Measurements from ENCODE around the gene YBX2. TPM values are rescaled to one million over a fixed set of nuclear protein-coding genes. Genes with fewer than 3 reads are reported as not detected.

The YBX2 gene
- total RNA-seq, 1 experiment from 2014 or later: 24.0 TPM

GRCh38 chr17:7251661-7252175 is 42.7 kb downstream of the YBX2 start, which contains the start of gene CTDNEP1:
TSS of gene CTDNEP1 (minus strand) at chr17:7251734. CDS start at chr17:7251296, 438 bp downstream.
- Histone ChIP-seq H3K18ac (ENCODE audit: insufficient read length, low read depth, low read length) (peak within 1 kb of the TSS; percentile 90), H3K9me3 (ENCODE audit: control insufficient read depth, low read depth, low read length) (no peaks in the 10 kb centered on the region), H2BK20ac (ENCODE audit: low read depth, low read length, poor library complexity, severe bottlenecking) (no peak within 1 kb of the TSS), H3K4ac (ENCODE audit: low read depth, low read length) (no peak within 1 kb of the TSS), H2BK15ac (ENCODE audit: low read depth, low read length) (no peak within 1 kb of the TSS), H4K91ac (ENCODE audit: insufficient read length, low read depth, low read length) (no peak within 1 kb of the TSS), H2AK5ac (ENCODE audit: insufficient read length, low read length) (no peak within 1 kb of the TSS), H3K79me1 (ENCODE audit: insufficient read depth, low read depth, low read length, poor library complexity, severe bottlenecking) (peaks cover 13% of the 10 kb centered on the region), H3K23ac (ENCODE audit: insufficient read length, low read depth, low read length) (no peak within 1 kb of the TSS), H3K27ac (ENCODE audit: insufficient read length, low read depth, low read length) (peak within 1 kb of the TSS; percentile 9), H3K14ac (ENCODE audit: insufficient read depth, low read length) (peak within 1 kb of the TSS; percentile 81), H4K20me1 (ENCODE audit: control insufficient read depth, insufficient read depth, insufficient read length) (no peaks in the 10 kb centered on the region), H3K79me2 (ENCODE audit: insufficient read depth, low read length) (peaks cover 24% of the 10 kb centered on the region; the same call in 1 of the 2 replicates), H3K4me2 (ENCODE audit: insufficient read depth, insufficient read length, low read length) (peak within 1 kb of the TSS; percentile 79), H4K8ac (replicated peaks; ENCODE audit: insufficient read length, low read depth, low read length) (no peak within 1 kb of the TSS), H3K27me3 (ENCODE audit: insufficient read depth, low read length) (no peaks in the 10 kb centered on the region), H3T11ph (ENCODE audit: low read length) (no peak within 1 kb of the TSS), H2BK5ac (ENCODE audit: insufficient read length, low read length) (no peak within 1 kb of the TSS), H2AFZ (ENCODE audit: low read length) (no peak within 1 kb of the TSS), H3K23me2 (ENCODE audit: insufficient read length, low read depth, low read length, poor library complexity, severe bottlenecking) (peaks cover 6% of the 10 kb centered on the region), H4K5ac (ENCODE audit: insufficient read length, low read depth, low read length) (no peak within 1 kb of the TSS), H2BK12ac (ENCODE audit: insufficient read length, low read depth, low read length) (no peak within 1 kb of the TSS), H3K9ac (ENCODE audit: extremely low read depth, insufficient read length, low read length) (peak within 1 kb of the TSS; percentile 81), H3K56ac (ENCODE audit: insufficient read length, low read depth, low read length) (no peak within 1 kb of the TSS), H3K4me1 (ENCODE audit: insufficient read depth, low read length) (no peaks in the 10 kb centered on the region; the same call in 1 of the 2 replicates), H2BK120ac (ENCODE audit: low read depth, low read length, poor library complexity, severe bottlenecking) (peak within 1 kb of the TSS; percentile 50)
- peak within 1 kb of the TSS; percentile 100 for H3K27ac Mint-ChIP-seq
- no peak for TF ChIP-seq CTCF (conservative IDR thresholded peaks at IDR 0.05)
- peak; percentile 100 for DNase-seq
- peak within 1 kb of the TSS; percentile 90 to 95 for H3K4me3 Mint-ChIP-seq
- H3K9me3 Mint-ChIP-seq: no peaks in the 10 kb centered on the region
- H3K4me1 Mint-ChIP-seq: peaks cover 25 to 30% of the 10 kb centered on the region in 2 experiments
- peaks cover 21 to 38% (median 38%) of the 10 kb centered on the region in 3 experiments for H3K36me3 Mint-ChIP-seq (ENCODE audit: insufficient read depth in 1 of 3, low read depth in 3 of 3)
- no CpG with 5 or more reads among the region's 41 CpGs for WGBS (ENCODE audit: extremely low coverage, insufficient read length, low lambda C conversion rate)
- H3K27me3 Mint-ChIP-seq (ENCODE audit: low read depth): no peaks in the 10 kb centered on the region; the same call in 1 of the 2 replicates

All from H9 (cell line).